Stimulated activated CD8-positive, alpha-beta memory T cell treated with anti-CD3 and anti-CD28 coated beads, Interleukin-2, amount 100 ng/mL, for 48 hours (primary cell): ENCODE data around the gene GALM.

Experiments used
- DNase-seq, 2 donors: peaks; one replicate each; pipeline ENCODE4 v3.0.0-alpha.2; 2020; ENCODE audit warnings: low read depth in 2 of 2

GALM gene

GRCh38 chr2:38649176-38649728, 16.7 kb upstream of the GALM start:
- no peak for DNase-seq

GRCh38 chr2:38650012-38650411, 15.9 kb upstream of the GALM start:
- no peak for DNase-seq

GRCh38 chr2:38650717-38651116, 15.2 kb upstream of the GALM start:
- no peak for DNase-seq

GRCh38 chr2:38652431-38653273, 13.3 kb upstream of the GALM start:
- no peak for DNase-seq

- no peak for DNase-seq
Measured at GRCh38 chr2:38653380-38653714, 12.6 kb upstream of the GALM start.

- DNase-seq = peak in 1 of 2 donors; percentile 60
Measured at GRCh38 chr2:38653715-38654527, 12.0 kb upstream of the GALM start.

- no peak for DNase-seq
Measured at GRCh38 chr2:38654528-38655381, 11.2 kb upstream of the GALM start.

- no peak for DNase-seq
Measured at GRCh38 chr2:38655441-38655840, 10.5 kb upstream of the GALM start.

GRCh38 chr2:38656866-38657480, 8.9 kb upstream of the GALM start:
- no peak for DNase-seq

GRCh38 chr2:38658613-38659012, 7.3 kb upstream of the GALM start:
- no peak for DNase-seq

- DNase-seq = no peak
Measured at GRCh38 chr2:38659115-38659514, 6.8 kb upstream of the GALM start.

- no peak for DNase-seq
Measured at GRCh38 chr2:38660282-38660681, 5.6 kb upstream of the GALM start.

- no peak for DNase-seq
Measured at GRCh38 chr2:38661306-38661705, 4.6 kb upstream of the GALM start.

- DNase-seq = no peak
Measured at GRCh38 chr2:38666556-38666910, 619 bp downstream of the GALM start.

GRCh38 chr2:38668092-38668491, 2.2 kb downstream of the GALM start:
- DNase-seq = no peak

GRCh38 chr2:38668779-38669479, 3.0 kb downstream of the GALM start:
- DNase-seq = no peak

- no peak for DNase-seq
Measured at GRCh38 chr2:38671303-38671702, 5.4 kb downstream of the GALM start.

- DNase-seq = no peak
Measured at GRCh38 chr2:38671946-38672345, 6.0 kb downstream of the GALM start.

- DNase-seq = no peak
Measured at GRCh38 chr2:38672445-38673391, 6.8 kb downstream of the GALM start.

GRCh38 chr2:38676681-38677080, 10.8 kb downstream of the GALM start:
- no peak for DNase-seq
